ENCODE results near the gene LCE1C.

LCE1C gene

GRCh38 chr1:152759453-152760173, 46.8 kb downstream of the LCE1C start:
- no peak overlapping the region for H3K4me3 ChIP-seq (ENCODE audit: low read length)
- H3K27ac ChIP-seq (ENCODE audit: low read depth, low read length) = no peak overlapping the region
- H3K9me3 ChIP-seq (ENCODE audit: insufficient read depth, low read depth, low read length) = peaks cover 93% of the 10 kb centered on the region
- no peaks in the 10 kb centered on the region for H3K4me1 ChIP-seq (ENCODE audit: insufficient read depth, low read length)
- no peaks in the 10 kb centered on the region for H3K27me3 ChIP-seq (ENCODE audit: insufficient read depth, low read length)
- no peak overlapping the region for H3K9ac ChIP-seq (ENCODE audit: low read depth, low read length)
- WGBS = 71% methylated on average over 8 of the region's 8 CpGs
- H3K36me3 ChIP-seq (ENCODE audit: insufficient read depth, low read length) = no peaks in the 10 kb centered on the region

- no peaks in the 10 kb centered on the region for H3K4me1 ChIP-seq (ENCODE audit: insufficient read depth, low read length)
- H3K27ac ChIP-seq (ENCODE audit: low read depth, low read length) = no peak overlapping the region
- WGBS = 61% methylated on average over 3 of the region's 4 CpGs
- H3K9ac ChIP-seq (ENCODE audit: low read depth, low read length) = no peak overlapping the region
- peaks cover 92% of the 10 kb centered on the region for H3K9me3 ChIP-seq (ENCODE audit: insufficient read depth, low read depth, low read length)
- no peaks in the 10 kb centered on the region for H3K27me3 ChIP-seq (ENCODE audit: insufficient read depth, low read length)
- H3K4me3 ChIP-seq (ENCODE audit: low read length) = no peak overlapping the region
- H3K36me3 ChIP-seq (ENCODE audit: insufficient read depth, low read length) = no peaks in the 10 kb centered on the region
Measured at GRCh38 chr1:152758636-152759035, 47.8 kb downstream of the LCE1C start.

GRCh38 chr1:152757747-152758146, 48.7 kb downstream of the LCE1C start, which contains the start of gene KPRP:
Gene KPRP, plus strand, starts transcription at chr1:152758025. Its CDS starts 1,564 bp downstream, at chr1:152759589.
- Histone ChIP-seq H3K27ac (ENCODE audit: low read depth, low read length) (no peak within 1 kb of the TSS), H3K9ac (ENCODE audit: low read depth, low read length) (no peak within 1 kb of the TSS), H3K4me3 (ENCODE audit: low read length) (no peak within 1 kb of the TSS), H3K36me3 (ENCODE audit: insufficient read depth, low read length) (no peaks in the 10 kb centered on the region), H3K9me3 (ENCODE audit: insufficient read depth, low read depth, low read length) (peaks cover 95% of the 10 kb centered on the region), H3K4me1 (ENCODE audit: insufficient read depth, low read length) (no peaks in the 10 kb centered on the region), H3K27me3 (ENCODE audit: insufficient read depth, low read length) (no peaks in the 10 kb centered on the region)
- 82% methylated on average over 5 of the region's 6 CpGs for WGBS

- Histone ChIP-seq H3K4me1 (ENCODE audit: insufficient read depth, low read length) (no peaks in the 10 kb centered on the region), H3K36me3 (ENCODE audit: insufficient read depth, low read length) (no peaks in the 10 kb centered on the region), H3K9me3 (ENCODE audit: insufficient read depth, low read depth, low read length) (peaks cover 95% of the 10 kb centered on the region), H3K27ac (ENCODE audit: low read depth, low read length) (no peak overlapping the region), H3K4me3 (ENCODE audit: low read length) (no peak overlapping the region), H3K27me3 (ENCODE audit: insufficient read depth, low read length) (no peaks in the 10 kb centered on the region), H3K9ac (ENCODE audit: low read depth, low read length) (no peak overlapping the region)
- WGBS = no CpG with 5 or more reads among the region's 2 CpGs
Measured at GRCh38 chr1:152756872-152757271, 49.6 kb downstream of the LCE1C start.

Data from HUES64 (cell line).